IPS-20b (cell line): ENCODE data around the gene ARHGAP18.

ENCODE experiments used
- H3K27ac ChIP-seq: one replicate; pipeline ENCODE4 v1.5.1; 2013; ENCODE audit warnings: low read length
- H3K27me3 ChIP-seq: 2 replicates; pipeline ENCODE4 v1.6.1; 2013; ENCODE audit warnings: mild to moderate bottlenecking, low read length, inconsistent platforms; ENCODE audit not compliant: insufficient read depth
- H3K36me3 ChIP-seq: 2 replicates; pipeline ENCODE4 v1.6.1; 2013; ENCODE audit warnings: low read depth, mild to moderate bottlenecking, inconsistent platforms, low read length, moderate library complexity; ENCODE audit not compliant: insufficient read depth
- H3K4me1 ChIP-seq: 2 replicates; pipeline ENCODE4 v1.6.1; 2013; ENCODE audit warnings: mild to moderate bottlenecking, control low read depth, inconsistent platforms, low read length, moderate library complexity; ENCODE audit not compliant: insufficient read depth
- H3K4me3 ChIP-seq: 2 replicates; pipeline ENCODE4 v1.5.1; 2013; ENCODE audit warnings: mild to moderate bottlenecking, low read length, inconsistent platforms
- H3K9ac ChIP-seq: 2 replicates; pipeline ENCODE4 v1.6.1; 2013; ENCODE audit warnings: low read depth, mild to moderate bottlenecking, inconsistent platforms, low read length, moderate library complexity
- H3K9me3 ChIP-seq: 2 replicates; pipeline ENCODE4 v1.6.1; 2013; ENCODE audit warnings: mild to moderate bottlenecking, low read depth, low read length, inconsistent platforms; ENCODE audit not compliant: insufficient read depth

Gene ARHGAP18

GRCh38 chr6:129713806-129714333 lies 3.9 kb upstream of the ARHGAP18 start:
- Histone ChIP-seq H3K9me3 (no peaks in the 10 kb centered on the region), H3K27ac (no peak overlapping the region)

GRCh38 chr6:129711271-129711631 lies 1.3 kb upstream of the ARHGAP18 start:
- no peak overlapping the region for H3K4me3 ChIP-seq
- H3K27ac ChIP-seq, result no peak overlapping the region
- no peaks in the 10 kb centered on the region for H3K36me3 ChIP-seq
- no peaks in the 10 kb centered on the region for H3K9me3 ChIP-seq
- H3K27me3 ChIP-seq, result 0 out of 2 replicates have a peak, but pooled peaks cover 3% of the 10 kb centered on the region
- no peak overlapping the region for H3K9ac ChIP-seq
- peaks cover 17% of the 10 kb centered on the region; the same call in 1 of the 2 replicates for H3K4me1 ChIP-seq

More at GRCh38 chr6:129713806-129714333, 3.9 kb upstream of the ARHGAP18 start:
- Histone ChIP-seq H3K9ac (no peak overlapping the region), H3K27me3 (0 out of 2 replicates have a peak, but pooled peaks cover 3% of the 10 kb centered on the region), H3K4me1 (peaks cover 17% of the 10 kb centered on the region; the same call in 1 of the 2 replicates), H3K4me3 (no peak overlapping the region), H3K36me3 (no peaks in the 10 kb centered on the region)

GRCh38 chr6:129710450-129711270 lies 683 bp upstream of the ARHGAP18 start:
- Histone ChIP-seq H3K9ac (peak overlapping the region; percentile 70; the same call in 1 of the 2 replicates), H3K9me3 (no peaks in the 10 kb centered on the region), H3K27ac (no peak overlapping the region), H3K4me3 (peak overlapping the region; percentile 76), H3K36me3 (no peaks in the 10 kb centered on the region), H3K4me1 (peaks cover 17% of the 10 kb centered on the region; the same call in 1 of the 2 replicates), H3K27me3 (0 out of 2 replicates have a peak, but pooled peaks cover 3% of the 10 kb centered on the region)

- Histone ChIP-seq H3K36me3 (no peaks in the 10 kb centered on the region), H3K4me1 (peaks cover 17% of the 10 kb centered on the region; the same call in 1 of the 2 replicates), H3K9ac (peak overlapping the region; percentile 70; the same call in 1 of the 2 replicates), H3K4me3 (peak overlapping the region; percentile 76), H3K27ac (no peak overlapping the region), H3K9me3 (no peaks in the 10 kb centered on the region), H3K27me3 (0 out of 2 replicates have a peak, but pooled peaks cover 3% of the 10 kb centered on the region)
Observed at GRCh38 chr6:129709196-129709768, 695 bp downstream of the ARHGAP18 start.

GRCh38 chr6:129708496-129709195 lies 1.3 kb downstream of the ARHGAP18 start:
- Histone ChIP-seq H3K9me3 (no peaks in the 10 kb centered on the region), H3K4me1 (peaks cover 17% of the 10 kb centered on the region; the same call in 1 of the 2 replicates), H3K27me3 (0 out of 2 replicates have a peak, but pooled peaks cover 3% of the 10 kb centered on the region), H3K9ac (no peak overlapping the region), H3K27ac (no peak overlapping the region), H3K36me3 (no peaks in the 10 kb centered on the region), H3K4me3 (no peak overlapping the region)

GRCh38 chr6:129707882-129708495 lies 2.0 kb downstream of the ARHGAP18 start:
- Histone ChIP-seq H3K4me3 (no peak overlapping the region), H3K9ac (no peak overlapping the region), H3K27ac (no peak overlapping the region), H3K9me3 (no peaks in the 10 kb centered on the region), H3K4me1 (peaks cover 17% of the 10 kb centered on the region; the same call in 1 of the 2 replicates), H3K27me3 (0 out of 2 replicates have a peak, but pooled peaks cover 3% of the 10 kb centered on the region), H3K36me3 (no peaks in the 10 kb centered on the region)

GRCh38 chr6:129707028-129707427 lies 2.9 kb downstream of the ARHGAP18 start:
- H3K9ac ChIP-seq, result no peak overlapping the region
- H3K4me3 ChIP-seq, result no peak overlapping the region
- H3K27me3 ChIP-seq, result 0 out of 2 replicates have a peak, but pooled peaks cover 3% of the 10 kb centered on the region
- peaks cover 17% of the 10 kb centered on the region; the same call in 1 of the 2 replicates for H3K4me1 ChIP-seq
- H3K27ac ChIP-seq, result no peak overlapping the region
- H3K9me3 ChIP-seq, result no peaks in the 10 kb centered on the region
- H3K36me3 ChIP-seq, result no peaks in the 10 kb centered on the region

GRCh38 chr6:129705212-129705611 lies 4.8 kb downstream of the ARHGAP18 start:
- Histone ChIP-seq H3K4me3 (no peak overlapping the region), H3K9ac (no peak overlapping the region), H3K36me3 (no peaks in the 10 kb centered on the region), H3K27ac (no peak overlapping the region), H3K4me1 (0 out of 2 replicates have a peak, but pooled peaks cover 6% of the 10 kb centered on the region), H3K9me3 (no peaks in the 10 kb centered on the region), H3K27me3 (0 out of 2 replicates have a peak, but pooled peaks cover 3% of the 10 kb centered on the region)

GRCh38 chr6:129704708-129705107 lies 5.3 kb downstream of the ARHGAP18 start:
- 0 out of 2 replicates have a peak, but pooled peaks cover 3% of the 10 kb centered on the region for H3K27me3 ChIP-seq
- no peaks in the 10 kb centered on the region for H3K36me3 ChIP-seq
- H3K9ac ChIP-seq, result no peak overlapping the region
- no peak overlapping the region for H3K27ac ChIP-seq
- 0 out of 2 replicates have a peak, but pooled peaks cover 6% of the 10 kb centered on the region for H3K4me1 ChIP-seq
- no peaks in the 10 kb centered on the region for H3K9me3 ChIP-seq
- H3K4me3 ChIP-seq, result no peak overlapping the region

GRCh38 chr6:129701721-129702455 lies 8.1 kb downstream of the ARHGAP18 start:
- H3K9me3 ChIP-seq, result no peaks in the 10 kb centered on the region
- H3K27ac ChIP-seq, result no peak overlapping the region
- H3K27me3 ChIP-seq, result no peaks in the 10 kb centered on the region
- no peaks in the 10 kb centered on the region for H3K4me1 ChIP-seq
- H3K9ac ChIP-seq, result no peak overlapping the region
- no peaks in the 10 kb centered on the region for H3K36me3 ChIP-seq
- H3K4me3 ChIP-seq, result no peak overlapping the region
